RPMI8226 (cell line): ENCODE results near the gene ACAP2.
"Not testable (repeated sequence)": the region's sequence is repeated elsewhere in the genome, so short reads cannot be mapped to it uniquely, and the experiment has no call there.

Experiments
- DNase-seq: peaks from one replicate; pipeline ENCODE4 v3.0.0-alpha.2; 2015

ACAP2 gene

GRCh38 chr3:195442573-195443390, at the start of gene ACAP2:
TSS of gene ACAP2 (minus strand) at chr3:195443020. CDS start at chr3:195442847, 173 bp downstream.
- DNase-seq = peak; percentile 100

- DNase-seq = no peak
Measured at GRCh38 chr3:195475614-195476013, 32.8 kb upstream of the ACAP2 start.

GRCh38 chr3:195475116-195475515, 32.3 kb upstream of the ACAP2 start:
- not testable (repeated sequence) for DNase-seq

- no peak for DNase-seq
Measured at GRCh38 chr3:195468841-195469240, 26.0 kb upstream of the ACAP2 start.

GRCh38 chr3:195468391-195468776, 25.6 kb upstream of the ACAP2 start:
- no peak for DNase-seq

GRCh38 chr3:195467641-195468390, 25.0 kb upstream of the ACAP2 start:
- DNase-seq = no peak

GRCh38 chr3:195466251-195466650, 23.4 kb upstream of the ACAP2 start:
- DNase-seq = no peak

- not testable (repeated sequence) for DNase-seq
Measured at GRCh38 chr3:195462922-195463321, 20.1 kb upstream of the ACAP2 start.

GRCh38 chr3:195462308-195462610, 19.4 kb upstream of the ACAP2 start:
- DNase-seq = no peak

- no peak for DNase-seq
Measured at GRCh38 chr3:195461594-195462307, 18.9 kb upstream of the ACAP2 start.

GRCh38 chr3:195460091-195460713, 17.4 kb upstream of the ACAP2 start:
- no peak for DNase-seq

- DNase-seq = peak; percentile 72
Measured at GRCh38 chr3:195458316-195458717, 15.5 kb upstream of the ACAP2 start.

GRCh38 chr3:195455789-195456188, 13.0 kb upstream of the ACAP2 start:
- DNase-seq = no peak

- no peak for DNase-seq
Measured at GRCh38 chr3:195453236-195453635, 10.4 kb upstream of the ACAP2 start.

- DNase-seq = no peak
Measured at GRCh38 chr3:195451373-195452015, 8.7 kb upstream of the ACAP2 start.

GRCh38 chr3:195450731-195451229, 8.0 kb upstream of the ACAP2 start:
- DNase-seq = no peak

GRCh38 chr3:195448205-195448875, 5.5 kb upstream of the ACAP2 start:
- DNase-seq = no peak

GRCh38 chr3:195447201-195447600, 4.4 kb upstream of the ACAP2 start:
- DNase-seq = no peak

- peak; percentile 23 for DNase-seq
Measured at GRCh38 chr3:195446359-195446758, 3.5 kb upstream of the ACAP2 start.

GRCh38 chr3:195445885-195446284, 3.1 kb upstream of the ACAP2 start:
- no peak for DNase-seq

- DNase-seq = no peak
Measured at GRCh38 chr3:195443391-195443989, 670 bp upstream of the ACAP2 start.
